Astrocyte of the spinal cord (primary cell): ENCODE data around the gene FTO.
"Not testable (repeated sequence)": the region's sequence is repeated elsewhere in the genome, so short reads cannot be mapped to it uniquely, and the experiment has no call there.

Source experiments
- DNase-seq: peaks from one replicate; pipeline ENCODE4 v3.0.0; 2011; ENCODE audit warnings: low read depth, low spot score
- H3K4me3 ChIP-seq: 2 replicates; pipeline ENCODE4 v1.5.1; 2011; ENCODE audit warnings: low read depth, mild to moderate bottlenecking, low read length, moderate library complexity
- in situ Hi-C: cut with HindIII; loops from 2 replicates; pipeline ENCODE4 v1.10.0; 2017; ENCODE audit warnings: low sequenced_read_pairs
- TF ChIP-seq, protein P1 (sequence below): IDR thresholded peaks from 2 replicates; pipeline ENCODE4 v1.5.1; 2012; ENCODE audit warnings: low read depth, mild to moderate bottlenecking, low read length, inconsistent platforms

The FTO gene

DNA sequence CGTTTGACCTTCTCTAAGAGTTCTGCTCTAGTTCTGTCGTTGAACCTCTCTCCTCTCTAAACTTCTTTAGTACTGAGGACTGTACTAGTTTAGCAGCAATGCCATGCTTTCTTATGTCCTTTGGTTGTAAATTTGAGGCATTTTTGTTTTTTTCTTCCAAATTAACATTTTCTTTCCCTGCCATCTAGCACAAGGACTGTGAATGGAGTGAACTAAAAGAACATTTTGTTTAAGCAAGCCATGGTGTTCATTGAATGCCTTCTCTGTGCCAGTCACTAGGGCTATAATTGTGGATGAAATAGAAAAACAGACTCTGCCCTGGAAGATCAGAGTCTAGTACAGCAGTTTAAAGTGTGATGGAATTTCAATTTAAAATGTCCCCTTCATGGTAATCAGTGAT, 137.9 kb downstream of the FTO start:
- no peak overlapping the region for H3K4me3 ChIP-seq
- DNase-seq: no peak
- in situ Hi-C loops: no loop called here
- TF ChIP-seq, protein P1, sequence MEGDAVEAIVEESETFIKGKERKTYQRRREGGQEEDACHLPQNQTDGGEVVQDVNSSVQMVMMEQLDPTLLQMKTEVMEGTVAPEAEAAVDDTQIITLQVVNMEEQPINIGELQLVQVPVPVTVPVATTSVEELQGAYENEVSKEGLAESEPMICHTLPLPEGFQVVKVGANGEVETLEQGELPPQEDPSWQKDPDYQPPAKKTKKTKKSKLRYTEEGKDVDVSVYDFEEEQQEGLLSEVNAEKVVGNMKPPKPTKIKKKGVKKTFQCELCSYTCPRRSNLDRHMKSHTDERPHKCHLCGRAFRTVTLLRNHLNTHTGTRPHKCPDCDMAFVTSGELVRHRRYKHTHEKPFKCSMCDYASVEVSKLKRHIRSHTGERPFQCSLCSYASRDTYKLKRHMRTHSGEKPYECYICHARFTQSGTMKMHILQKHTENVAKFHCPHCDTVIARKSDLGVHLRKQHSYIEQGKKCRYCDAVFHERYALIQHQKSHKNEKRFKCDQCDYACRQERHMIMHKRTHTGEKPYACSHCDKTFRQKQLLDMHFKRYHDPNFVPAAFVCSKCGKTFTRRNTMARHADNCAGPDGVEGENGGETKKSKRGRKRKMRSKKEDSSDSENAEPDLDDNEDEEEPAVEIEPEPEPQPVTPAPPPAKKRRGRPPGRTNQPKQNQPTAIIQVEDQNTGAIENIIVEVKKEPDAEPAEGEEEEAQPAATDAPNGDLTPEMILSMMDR: no peak

DNA sequence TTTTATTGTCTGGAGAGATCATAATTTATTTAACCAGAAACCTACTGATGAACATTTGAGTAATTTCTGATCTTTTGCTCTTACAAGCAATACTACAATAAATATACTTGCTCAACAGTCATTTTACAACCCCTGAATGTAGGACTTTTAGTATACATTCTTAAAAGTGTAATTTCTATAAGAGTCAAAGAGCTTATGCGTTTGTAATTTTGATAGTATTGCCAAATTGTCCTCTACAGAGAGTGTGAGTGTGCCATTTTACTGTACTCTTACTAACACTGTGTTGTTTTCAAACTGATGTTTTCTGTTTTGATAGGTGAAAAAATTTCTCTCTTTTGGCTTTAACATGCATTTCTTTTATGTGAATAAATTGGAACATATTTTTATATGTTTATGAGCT, 139.1 kb downstream of the FTO start:
- in situ Hi-C loops: no loop called here
- TF ChIP-seq, protein P1: no peak
- no peak overlapping the region for H3K4me3 ChIP-seq
- DNase-seq: no peak

DNA sequence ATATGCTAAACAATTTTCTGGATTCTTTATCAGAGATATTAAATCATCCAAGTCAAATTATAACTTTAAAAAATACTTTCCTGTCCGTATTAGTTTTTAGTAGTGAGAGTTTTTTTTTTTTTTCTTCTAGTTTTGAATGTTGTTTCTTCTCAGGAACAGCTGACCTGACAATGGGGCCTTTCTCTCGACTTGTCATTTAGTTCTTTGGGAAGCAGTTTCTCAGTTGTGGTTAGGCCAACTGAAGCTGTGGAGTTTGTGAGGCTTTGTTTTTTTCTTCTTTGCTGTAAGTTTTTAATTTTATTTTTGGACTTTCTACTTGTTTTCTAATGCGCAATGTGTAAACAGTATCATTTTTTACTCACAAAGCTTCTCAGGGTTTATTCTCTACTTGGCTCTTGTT, 140.8 kb downstream of the FTO start:
- TF ChIP-seq, protein P1: no peak
- DNase-seq: no peak
- H3K4me3 ChIP-seq: no peak overlapping the region
- in situ Hi-C loops: no loop called here

DNA sequence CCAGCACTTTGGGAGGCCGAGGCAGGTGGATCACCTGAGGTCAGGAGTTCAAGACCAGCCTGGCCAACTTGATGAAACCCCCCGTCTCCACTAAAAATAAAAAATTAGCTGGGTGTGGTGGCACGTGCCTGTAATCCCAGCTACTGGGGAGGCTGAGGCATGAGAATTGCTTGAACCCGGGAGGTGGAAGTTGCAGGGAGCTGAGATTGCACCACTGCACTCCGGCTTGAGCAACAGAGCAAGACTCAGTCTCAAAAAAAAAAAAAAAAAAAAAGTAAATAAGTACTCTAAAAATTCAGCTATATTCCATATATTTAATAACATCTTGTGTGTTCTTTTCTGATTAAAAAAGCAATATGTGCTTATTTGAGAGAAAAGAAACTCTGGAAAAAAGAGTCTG, 142.6 kb downstream of the FTO start:
- in situ Hi-C loops, H3K4me3 ChIP-seq, DNase-seq: not testable (repeated sequence)

DNA sequence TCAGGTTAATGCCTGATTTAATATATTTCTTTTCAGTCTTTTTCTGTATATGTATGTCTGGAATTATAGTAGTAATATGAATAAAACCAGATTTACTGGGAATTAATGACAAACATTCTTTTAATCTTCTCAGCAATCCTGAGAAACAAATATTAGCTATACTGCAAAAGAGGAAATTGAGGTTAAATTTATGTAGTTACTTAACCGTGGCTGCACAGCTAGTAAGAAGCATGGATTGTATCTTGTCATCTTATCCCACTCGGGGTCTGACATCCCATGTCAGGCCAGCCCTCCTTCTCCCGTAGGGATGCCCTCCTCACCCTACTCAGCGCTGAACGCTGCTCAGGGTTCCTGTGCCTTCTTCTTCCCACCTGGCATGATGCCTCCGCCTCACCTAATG, 143.0 kb downstream of the FTO start:
- in situ Hi-C loops: no loop called here
- no peak overlapping the region for H3K4me3 ChIP-seq
- TF ChIP-seq, protein P1: no peak

DNA sequence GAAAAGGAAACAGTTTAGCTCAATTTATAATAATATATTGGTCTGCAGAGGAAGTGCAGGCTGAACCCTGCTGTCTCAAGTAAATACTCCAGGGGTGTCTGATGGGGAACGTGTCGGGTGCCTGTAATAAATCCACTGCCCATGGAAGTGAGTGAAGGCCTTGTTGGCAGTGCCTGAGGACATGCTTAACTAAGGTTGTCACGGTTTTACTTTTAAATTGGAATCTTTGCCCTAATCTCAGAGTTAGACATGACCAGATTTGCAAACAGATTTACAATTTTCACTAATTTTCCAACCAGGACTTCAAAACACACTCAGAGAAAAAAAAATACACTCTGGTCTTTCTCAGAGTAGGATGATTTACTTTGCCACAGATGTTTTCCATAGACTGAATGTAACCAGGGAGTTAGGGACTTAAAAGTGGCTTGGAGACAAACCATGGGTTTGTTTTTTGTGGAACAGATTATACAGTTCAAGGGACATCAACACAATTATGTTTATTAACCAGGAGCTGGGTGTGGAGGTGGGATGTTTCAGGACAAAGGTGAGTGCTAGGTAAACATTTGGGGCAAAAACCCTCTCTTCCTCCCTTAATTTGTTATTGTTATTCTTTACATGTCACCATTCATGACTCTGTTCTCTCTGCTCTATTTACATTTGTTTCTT, 144.5 kb downstream of the FTO start:
- TF ChIP-seq, protein P1: no peak
- no peak overlapping the region for H3K4me3 ChIP-seq
- in situ Hi-C loops: no loop called here
- no peak for DNase-seq

More for the DNA sequence above, 143.0 kb downstream of the FTO start:
- no peak for DNase-seq

DNA sequence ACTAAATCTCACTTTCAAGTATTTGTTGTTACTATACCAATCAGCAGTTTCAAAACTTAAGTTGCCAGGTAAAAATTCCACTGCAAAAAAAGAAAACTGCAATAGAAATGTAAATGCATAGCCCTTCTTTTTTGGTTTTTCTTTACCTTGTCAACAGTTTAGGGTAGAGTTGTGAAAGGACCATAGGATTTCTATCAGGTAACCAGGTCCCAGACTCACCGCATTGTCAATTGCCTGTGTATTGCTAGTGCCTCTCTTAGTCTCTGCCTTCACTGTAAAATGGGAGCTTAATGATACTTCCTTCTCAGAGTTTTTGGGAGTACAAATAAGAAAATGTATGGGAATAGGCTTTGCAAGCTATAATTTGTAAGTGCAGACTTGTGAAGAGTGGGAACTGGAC, 145.0 kb downstream of the FTO start:
- no peak for DNase-seq
- TF ChIP-seq, protein P1: no peak
- no peak overlapping the region for H3K4me3 ChIP-seq
- in situ Hi-C loops: no loop called here
